Thyroid gland (tissue), 4 donors: ENCODE results near the gene TCF12. TPM values are rescaled to one million over a fixed set of nuclear protein-coding genes. Genes with fewer than 3 reads are reported as not detected.

Experiments used
- DNase-seq, 2 donors: peaks; one replicate each; pipeline ENCODE4 v3.0.0-alpha.2; 2019
- H3K27ac ChIP-seq, 3 donors: fragments of 200-600 bp; sonication (generic); 1 replicate in 2 of 3; 2 replicates in 1 of 3; pipeline ENCODE4 v1.5.1; 2016 to 2019; ENCODE audit warnings: mild to moderate bottlenecking in 1 of 3, moderate library complexity in 1 of 3
- H3K27me3 ChIP-seq: fragments of 200-600 bp; sonication (generic); one replicate; pipeline ENCODE4 v1.5.1; 2019
- H3K36me3 ChIP-seq, 2 donors: fragments of 200-600 bp; sonication (generic); one replicate each; pipeline ENCODE4 v1.5.1; 2016 to 2019
- H3K4me1 ChIP-seq, 2 donors: fragments of 200-600 bp; sonication (generic); one replicate each; pipeline ENCODE4 v1.5.1; 2017 to 2019
- H3K4me3 ChIP-seq, 3 donors: fragments of 200-600 bp; sonication (generic); replicated peaks in 1 of 3; 1 replicate in 2 of 3; 2 replicates in 1 of 3; pipeline ENCODE4 v1.5.1; 2016; ENCODE audit warnings: mild to moderate bottlenecking in 1 of 3
- H3K9me3 ChIP-seq: fragments of 200-600 bp; sonication (generic); one replicate; pipeline ENCODE4 v1.5.1; 2017
- POLR2A ChIP-seq, 2 donors: fragments of 450-650 bp; IDR thresholded peaks; one replicate each; pipeline ENCODE4 v1.6.1; 2017; ENCODE audit warnings: antibody characterized with exemption in 2 of 2, mild to moderate bottlenecking in 2 of 2, moderate library complexity in 1 of 2
- WGBS, 2 donors: methylation state at CpG; one replicate each; pipeline ENCODE4 v1.1.5; 2017; 5-methylcytosine and 5-hydroxymethylcytosine counted together
- intact Hi-C: fragments of 100-400 bp; cut with DNase I; formaldehyde crosslinking; loops from one replicate; pipeline ENCODE4 v1.15.1; 2023
- total RNA-seq, 4 donors: library from RNA; depleted of rRNA; stranded (reverse); fragments of >200 nt; gene quantifications; one replicate each; pipeline ENCODE4 v1.2.3, GENCODE V29; 2016
- TF ChIP-seq, protein P1 (sequence below), 6 experiments: fragments of 200-600 bp in 3 of 6; fragments of 450-650 bp in 3 of 6; sonication (generic) in 3 of 6; IDR thresholded peaks; one replicate each; pipeline ENCODE4 v1.5.1; 2016 to 2019; ENCODE audit warnings: antibody characterized with exemption in 6 of 6, mild to moderate bottlenecking in 2 of 6, inconsistent platforms in 1 of 6, moderate library complexity in 1 of 6

The TCF12 gene
- total RNA-seq, 4 donors from 2014 or later, result 54.8 to 156 (median 108) TPM

DNA sequence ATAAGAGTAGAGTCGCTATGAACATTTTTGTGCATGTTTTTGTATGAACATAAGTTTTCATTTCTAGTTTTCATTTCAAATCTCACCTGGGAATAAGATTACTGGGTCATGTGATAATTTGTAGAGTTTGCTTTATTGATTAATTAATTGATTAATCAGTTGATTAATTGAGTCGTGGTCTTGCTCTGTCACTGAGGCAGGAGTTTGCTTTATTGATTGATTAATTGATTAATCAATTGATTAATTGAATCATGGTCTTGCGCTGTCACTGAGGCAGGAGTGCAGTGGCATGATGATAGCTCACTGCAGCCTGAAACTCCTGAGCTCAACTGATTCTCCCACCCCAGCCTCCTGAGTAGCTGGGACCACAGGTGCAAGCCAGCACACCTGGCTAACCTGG, 111.6 kb downstream of the TCF12 start:
- DNase-seq, result no peak

DNA sequence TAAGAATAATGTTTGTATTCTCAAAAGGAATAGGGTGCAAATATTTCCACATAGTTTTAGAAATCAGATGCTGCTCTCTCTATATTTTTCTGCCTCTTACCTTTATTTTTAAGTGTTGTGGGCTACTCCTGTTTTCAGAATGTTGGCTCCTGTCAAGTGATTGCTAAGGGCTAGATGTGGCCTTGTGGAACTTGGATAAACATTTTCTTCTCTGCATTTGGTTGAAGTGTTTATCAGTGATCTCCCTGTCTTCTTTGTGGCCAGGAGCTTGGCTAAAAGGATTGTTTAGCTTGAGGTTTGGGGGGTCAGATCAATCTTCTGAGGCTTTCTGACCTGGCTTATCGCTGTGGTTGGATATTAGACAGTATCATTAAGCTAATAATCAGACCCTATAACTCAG, 112.6 kb downstream of the TCF12 start:
- WGBS, 2 donors, result 59 to 80% methylated on average over 1 of the region's 1 CpG
- no peak for DNase-seq
- no peak for TF ChIP-seq POLR2A (IDR thresholded peaks at IDR 0.05)
- TF ChIP-seq, protein P1, sequence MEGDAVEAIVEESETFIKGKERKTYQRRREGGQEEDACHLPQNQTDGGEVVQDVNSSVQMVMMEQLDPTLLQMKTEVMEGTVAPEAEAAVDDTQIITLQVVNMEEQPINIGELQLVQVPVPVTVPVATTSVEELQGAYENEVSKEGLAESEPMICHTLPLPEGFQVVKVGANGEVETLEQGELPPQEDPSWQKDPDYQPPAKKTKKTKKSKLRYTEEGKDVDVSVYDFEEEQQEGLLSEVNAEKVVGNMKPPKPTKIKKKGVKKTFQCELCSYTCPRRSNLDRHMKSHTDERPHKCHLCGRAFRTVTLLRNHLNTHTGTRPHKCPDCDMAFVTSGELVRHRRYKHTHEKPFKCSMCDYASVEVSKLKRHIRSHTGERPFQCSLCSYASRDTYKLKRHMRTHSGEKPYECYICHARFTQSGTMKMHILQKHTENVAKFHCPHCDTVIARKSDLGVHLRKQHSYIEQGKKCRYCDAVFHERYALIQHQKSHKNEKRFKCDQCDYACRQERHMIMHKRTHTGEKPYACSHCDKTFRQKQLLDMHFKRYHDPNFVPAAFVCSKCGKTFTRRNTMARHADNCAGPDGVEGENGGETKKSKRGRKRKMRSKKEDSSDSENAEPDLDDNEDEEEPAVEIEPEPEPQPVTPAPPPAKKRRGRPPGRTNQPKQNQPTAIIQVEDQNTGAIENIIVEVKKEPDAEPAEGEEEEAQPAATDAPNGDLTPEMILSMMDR (IDR thresholded peaks at IDR 0.05), result no peak
- Histone ChIP-seq H3K27ac (no peak overlapping the region), H3K27me3 (no peaks in the 10 kb centered on the region), H3K9me3 (no peaks in the 10 kb centered on the region), H3K4me3 (no peak overlapping the region), H3K36me3 (no peaks in the 10 kb centered on the region), H3K4me1 (peaks cover 8 to 10% of the 10 kb centered on the region in 2 donors)
- intact Hi-C loops, result no loop called here

More for the DNA sequence above, 111.6 kb downstream of the TCF12 start:
- no peak for TF ChIP-seq POLR2A (IDR thresholded peaks at IDR 0.05)
- TF ChIP-seq, protein P1 (IDR thresholded peaks at IDR 0.05), result no peak
- no peaks in the 10 kb centered on the region for H3K9me3 ChIP-seq
- no peaks in the 10 kb centered on the region for H3K27me3 ChIP-seq
- no peaks in the 10 kb centered on the region for H3K36me3 ChIP-seq
- 97 to 98% methylated on average over 3 of the region's 3 CpGs for WGBS, 2 donors
- intact Hi-C loops, result no loop called here
- H3K27ac ChIP-seq, result no peak overlapping the region
- H3K4me1 ChIP-seq, result peaks cover 8 to 10% of the 10 kb centered on the region in 2 donors
- no peak overlapping the region for H3K4me3 ChIP-seq

DNA sequence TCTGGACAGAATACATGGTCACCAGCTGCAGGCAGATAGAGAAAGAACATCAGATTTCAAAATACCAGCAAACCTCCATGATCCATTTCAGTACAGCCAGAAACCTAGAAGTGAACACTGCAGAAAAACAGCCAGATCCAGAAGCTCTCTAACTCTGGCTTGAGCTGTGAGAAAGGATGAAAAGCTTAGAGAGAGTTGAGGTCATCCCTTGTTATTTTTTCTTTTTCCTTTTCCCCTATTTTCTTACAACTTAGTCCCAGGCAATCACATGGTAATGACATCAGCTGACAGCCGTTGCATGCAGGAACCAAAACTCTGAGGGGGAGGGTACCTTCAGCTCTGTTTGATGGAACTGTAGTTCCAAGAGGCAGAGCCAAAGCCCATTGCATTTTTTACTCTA, 113.2 kb downstream of the TCF12 start:
- H3K36me3 ChIP-seq, result no peaks in the 10 kb centered on the region
- no peaks in the 10 kb centered on the region for H3K9me3 ChIP-seq
- H3K27me3 ChIP-seq, result no peaks in the 10 kb centered on the region
- TF ChIP-seq POLR2A (IDR thresholded peaks at IDR 0.05), result no peak
- TF ChIP-seq, protein P1 (IDR thresholded peaks at IDR 0.05), result no peak
- H3K27ac ChIP-seq, result no peak overlapping the region
- peaks cover 8 to 10% of the 10 kb centered on the region in 2 donors for H3K4me1 ChIP-seq
- intact Hi-C loops, result no loop called here
- 47% methylated on average over 1 of the region's 1 CpG for WGBS, 2 donors
- DNase-seq, result peak in 1 of 2 donors; percentile 20
- H3K4me3 ChIP-seq, result no peak overlapping the region

DNA sequence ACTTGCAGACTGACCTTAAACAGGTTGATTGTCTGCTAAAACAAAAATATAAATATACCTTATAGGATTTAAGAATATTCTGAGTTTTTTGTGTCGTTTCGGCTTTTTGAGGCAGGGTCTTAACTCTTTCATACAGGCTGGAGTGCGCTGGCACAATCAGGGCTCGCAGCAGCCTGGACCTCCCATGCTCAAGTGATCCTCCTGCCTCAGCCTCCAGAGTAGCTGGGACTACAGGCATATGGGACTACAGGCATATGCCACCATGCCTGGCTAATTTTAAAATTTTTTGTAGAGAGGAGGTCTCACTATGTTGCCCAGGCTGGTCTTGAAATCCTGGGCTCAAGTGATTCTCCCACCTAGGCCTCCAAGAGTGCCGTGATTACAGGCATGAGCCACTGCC, 113.9 kb downstream of the TCF12 start:
- intact Hi-C loops, result no loop called here
- Histone ChIP-seq H3K27ac (no peak overlapping the region), H3K4me1 (peaks cover 8 to 10% of the 10 kb centered on the region in 2 donors), H3K36me3 (no peaks in the 10 kb centered on the region), H3K4me3 (no peak overlapping the region), H3K27me3 (no peaks in the 10 kb centered on the region), H3K9me3 (no peaks in the 10 kb centered on the region)
- DNase-seq, result no peak
- 93 to 97% methylated on average over 5 of the region's 5 CpGs for WGBS, 2 donors
- TF ChIP-seq POLR2A (IDR thresholded peaks at IDR 0.05), result no peak
- TF ChIP-seq, protein P1 (IDR thresholded peaks at IDR 0.05), result no peak

DNA sequence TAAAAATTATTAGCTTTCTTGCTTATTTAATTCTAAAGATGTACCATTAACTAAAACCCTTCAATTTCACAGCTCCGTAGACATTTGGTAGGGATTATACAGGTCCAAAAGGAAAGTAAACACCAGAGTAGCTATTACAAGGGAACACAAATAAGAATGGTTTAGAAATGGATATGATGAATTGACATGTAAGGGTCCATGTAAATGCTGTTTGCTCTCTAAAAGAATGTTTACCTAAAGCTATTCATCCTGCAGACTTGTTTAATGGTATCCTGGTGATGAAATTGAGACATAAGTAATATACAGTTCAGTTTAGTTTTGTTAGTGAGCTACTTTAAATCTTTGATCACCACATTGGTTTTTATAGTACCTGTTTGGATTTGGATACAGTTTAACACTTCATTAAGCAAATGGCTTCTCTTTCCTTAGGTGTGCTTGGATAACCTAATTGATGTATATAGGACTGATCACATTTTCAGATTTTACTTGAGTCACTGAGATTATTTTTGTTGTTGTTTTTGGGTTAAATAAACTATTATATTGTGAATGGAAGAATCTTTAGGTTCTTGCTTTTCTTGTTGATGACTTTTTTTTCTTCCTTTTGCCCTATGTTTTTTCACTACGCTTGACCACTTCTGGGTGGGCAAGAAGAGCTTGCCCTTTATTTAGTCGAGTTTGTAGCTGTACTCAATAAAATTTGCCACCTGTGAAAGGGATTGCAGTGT, 115.4 kb downstream of the TCF12 start:
- WGBS, 2 donors, result 84 to 89% methylated on average over 3 of the region's 3 CpGs
- DNase-seq, result no peak
- no peaks in the 10 kb centered on the region for H3K27me3 ChIP-seq
- H3K27ac ChIP-seq, result no peak overlapping the region
- intact Hi-C loops, result no loop called here
- peaks cover 8 to 10% of the 10 kb centered on the region in 2 donors for H3K4me1 ChIP-seq
- TF ChIP-seq POLR2A (IDR thresholded peaks at IDR 0.05), result no peak
- TF ChIP-seq, protein P1 (IDR thresholded peaks at IDR 0.05), result no peak
- no peaks in the 10 kb centered on the region for H3K9me3 ChIP-seq
- no peak overlapping the region for H3K4me3 ChIP-seq
- no peaks in the 10 kb centered on the region for H3K36me3 ChIP-seq
